PC-9 (cell line): ENCODE results near the gene SRL.

Experiments
- CTCF ChIP-seq: fragments of 200-600 bp; sonication (generic); conservative IDR thresholded peaks from 2 replicates; pipeline ENCODE4 v1.6.1; 2017; ENCODE audit warnings: mixed run types, antibody characterized with exemption, mild to moderate bottlenecking, moderate library complexity
- EZH2 ChIP-seq: fragments of 200-600 bp; sonication (generic); IDR thresholded peaks from 2 replicates; pipeline ENCODE4 v1.8.0; 2017; ENCODE audit warnings: antibody characterized with exemption, low read depth

- TF ChIP-seq CTCF: no peak
- TF ChIP-seq EZH2: no peak
These were observed 51.8 kb downstream of the SRL start for GRCh38 chr16:4190086-4190485.
